K562 (cell line): Measurements from ENCODE around the gene FAM187B. TPM values are rescaled to one million over a fixed set of nuclear protein-coding genes. Genes with fewer than 3 reads are reported as not detected.

Experiments used
- GABPB2 ChIP-seq: fragments of 250-450 bp; sonication (Bioruptor Pico); conservative IDR thresholded peaks from 2 replicates; pipeline ENCODE4 v1.5.1; 2021; ENCODE audit warnings: mild to moderate bottlenecking
- MEIS2 ChIP-seq: fragments of 450-650 bp; IDR thresholded peaks from 2 replicates; pipeline ENCODE4 v1.6.1; 2014; ENCODE audit warnings: mild to moderate bottlenecking; ENCODE audit not compliant: partially characterized antibody
- NCOA6 ChIP-seq: fragments of 450-650 bp; IDR thresholded peaks from 2 replicates; pipeline ENCODE4 v1.6.1; 2017; ENCODE audit warnings: mild to moderate bottlenecking
- NFE2 ChIP-seq: IDR thresholded peaks from 2 replicates; pipeline ENCODE4 v1.6.1; 2014; ENCODE audit warnings: antibody characterized with exemption, low read depth
- NR4A1 ChIP-seq, 2 experiments: fragments of 250-450 bp in 1 of 2; fragments of 450-650 bp in 1 of 2; sonication (Bioruptor Pico) in 1 of 2; IDR thresholded peaks; 2 replicates each; pipeline versions ENCODE4 v1.4.0 to v1.6.1; 2016 to 2020; ENCODE audit warnings: mild to moderate bottlenecking in 2 of 2, missing compliant biosample characterization in 1 of 2, missing genetic modification characterization in 1 of 2, moderate library complexity in 1 of 2
- PKNOX1 ChIP-seq: fragments of 450-650 bp; IDR thresholded peaks from 2 replicates; pipeline ENCODE4 v1.6.1; 2016
- SMARCC2 ChIP-seq: fragments of 450-650 bp; IDR thresholded peaks from 2 replicates; pipeline ENCODE4 v1.6.1; 2017; ENCODE audit warnings: antibody characterized with exemption, moderate library complexity, mild to moderate bottlenecking, low read depth
- polyA plus RNA-seq, 8 experiments: library from polyadenylated mRNA; depleted of rRNA in 4 of 8; stranded (reverse) in 5 of 8; unstranded in 3 of 8; fragments of >200 nt; fragmentation: Nextera tagmentation in 2 of 8; fragmentation: Illumina TruSeq in 1 of 8; extraction: Ambion mirVana in 2 of 8; extraction: Trizol in 1 of 8; gene quantifications; 2 replicates each; pipeline versions ENCODE4 v1.2.1 to v1.2.3, GENCODE V29; 2011 to 2014; ENCODE audit warnings: inconsistent platforms in 1 of 8, missing spikeins in 1 of 8
- total RNA-seq, 7 experiments: library from RNA; depleted of rRNA in 6 of 7; stranded (reverse); fragments of >200 nt in 6 of 7; fragmentation: Illumina TruSeq in 2 of 7; extraction: Trizol in 2 of 7; gene quantifications; 2 replicates each; pipeline versions ENCODE4 v1.2.1 to v1.2.3, GENCODE V29; 2011 to 2021; ENCODE audit warnings: low replicate concordance in 1 of 7
- TF ChIP-seq, protein P1 (sequence below), 3 experiments: fragments of 200-800 bp in 1 of 3; fragments of 250-450 bp in 1 of 3; fragments of 450-650 bp in 1 of 3; sonication (Bioruptor Pico) in 1 of 3; sonication (Bioruptor generic) in 1 of 3; formaldehyde crosslinking in 1 of 3; IDR thresholded peaks; 2 replicates each; pipeline versions ENCODE4 v1.6.1 to v1.8.0; 2016 to 2022; ENCODE audit warnings: mild to moderate bottlenecking in 2 of 3, missing genetic modification characterization in 2 of 3, missing compliant biosample characterization in 1 of 3, moderate library complexity in 1 of 3
- TF ChIP-seq, protein P2 (sequence below): IDR thresholded peaks from 2 replicates; pipeline ENCODE4 v1.6.1; 2012; ENCODE audit warnings: low read depth, low read length, improper control_type of control experiment, borderline replicate concordance

Gene FAM187B
- total and polyA plus RNA-seq, 9 of the 15 experiments (the other 6 are each of a cell fraction or from before 2014, with no cell fraction given): 0.04 to 0.09 TPM; not detected in 7

DNA sequence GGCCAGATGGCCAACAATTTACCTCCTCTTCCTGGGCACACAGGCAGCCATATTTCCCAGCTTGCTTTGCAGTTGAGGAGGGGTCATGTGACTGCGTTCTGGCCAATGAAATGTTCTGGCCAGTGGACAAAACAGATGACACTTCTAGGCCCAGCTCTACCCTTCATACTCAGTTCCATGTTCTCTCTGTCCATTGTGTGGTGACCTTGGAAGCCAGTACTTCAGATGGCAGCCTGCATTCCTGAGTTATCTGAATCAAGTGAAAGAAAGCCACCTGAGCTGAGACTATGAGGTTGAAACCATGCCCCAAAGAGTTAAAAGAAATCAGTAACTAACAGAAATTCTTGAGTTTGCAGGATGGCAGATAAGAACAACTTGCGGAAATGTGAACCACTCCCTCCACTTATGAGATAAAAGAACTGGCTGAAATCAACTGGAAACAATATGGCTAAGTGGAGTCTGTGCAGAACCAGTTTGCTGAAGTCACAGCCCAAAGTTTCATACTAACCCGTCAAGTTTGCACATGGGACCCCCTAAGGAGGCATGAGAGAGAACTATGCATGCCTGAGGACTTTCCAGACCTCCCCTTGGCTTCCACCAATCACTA lies 8.1 kb downstream of the FAM187B start (continued):
- peak; percentile 9; the same call in 1 of the 2 replicates for TF ChIP-seq PKNOX1
- no peak for TF ChIP-seq NR4A1 (CRISPR knock-in tag; IDR thresholded peaks at IDR 0.05)
- TF ChIP-seq NR4A1 (tag; IDR thresholded peaks at IDR 0.05): peak; percentile 53; the same call in 1 of the 2 replicates
- no peak for TF ChIP-seq GABPB2 (CRISPR knock-in tag)
- peak; percentile 88 for TF ChIP-seq SMARCC2
- TF ChIP-seq, protein P1, sequence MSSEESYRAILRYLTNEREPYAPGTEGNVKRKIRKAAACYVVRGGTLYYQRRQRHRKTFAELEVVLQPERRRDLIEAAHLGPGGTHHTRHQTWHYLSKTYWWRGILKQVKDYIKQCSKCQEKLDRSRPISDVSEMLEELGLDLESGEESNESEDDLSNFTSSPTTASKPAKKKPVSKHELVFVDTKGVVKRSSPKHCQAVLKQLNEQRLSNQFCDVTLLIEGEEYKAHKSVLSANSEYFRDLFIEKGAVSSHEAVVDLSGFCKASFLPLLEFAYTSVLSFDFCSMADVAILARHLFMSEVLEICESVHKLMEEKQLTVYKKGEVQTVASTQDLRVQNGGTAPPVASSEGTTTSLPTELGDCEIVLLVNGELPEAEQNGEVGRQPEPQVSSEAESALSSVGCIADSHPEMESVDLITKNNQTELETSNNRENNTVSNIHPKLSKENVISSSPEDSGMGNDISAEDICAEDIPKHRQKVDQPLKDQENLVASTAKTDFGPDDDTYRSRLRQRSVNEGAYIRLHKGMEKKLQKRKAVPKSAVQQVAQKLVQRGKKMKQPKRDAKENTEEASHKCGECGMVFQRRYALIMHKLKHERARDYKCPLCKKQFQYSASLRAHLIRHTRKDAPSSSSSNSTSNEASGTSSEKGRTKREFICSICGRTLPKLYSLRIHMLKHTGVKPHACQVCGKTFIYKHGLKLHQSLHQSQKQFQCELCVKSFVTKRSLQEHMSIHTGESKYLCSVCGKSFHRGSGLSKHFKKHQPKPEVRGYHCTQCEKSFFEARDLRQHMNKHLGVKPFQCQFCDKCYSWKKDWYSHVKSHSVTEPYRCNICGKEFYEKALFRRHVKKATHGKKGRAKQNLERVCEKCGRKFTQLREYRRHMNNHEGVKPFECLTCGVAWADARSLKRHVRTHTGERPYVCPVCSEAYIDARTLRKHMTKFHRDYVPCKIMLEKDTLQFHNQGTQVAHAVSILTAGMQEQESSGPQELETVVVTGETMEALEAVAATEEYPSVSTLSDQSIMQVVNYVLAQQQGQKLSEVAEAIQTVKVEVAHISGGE (CRISPR knock-in tag; IDR thresholded peaks at IDR 0.05): peak in 1 of 3 experiments; percentile 69; a peak in 1 of 6 replicates
- peak; percentile 24 for TF ChIP-seq MEIS2
- peak; percentile 48; the same call in 1 of the 2 replicates for TF ChIP-seq NFE2
- no peak for TF ChIP-seq NCOA6
- TF ChIP-seq, protein P2, sequence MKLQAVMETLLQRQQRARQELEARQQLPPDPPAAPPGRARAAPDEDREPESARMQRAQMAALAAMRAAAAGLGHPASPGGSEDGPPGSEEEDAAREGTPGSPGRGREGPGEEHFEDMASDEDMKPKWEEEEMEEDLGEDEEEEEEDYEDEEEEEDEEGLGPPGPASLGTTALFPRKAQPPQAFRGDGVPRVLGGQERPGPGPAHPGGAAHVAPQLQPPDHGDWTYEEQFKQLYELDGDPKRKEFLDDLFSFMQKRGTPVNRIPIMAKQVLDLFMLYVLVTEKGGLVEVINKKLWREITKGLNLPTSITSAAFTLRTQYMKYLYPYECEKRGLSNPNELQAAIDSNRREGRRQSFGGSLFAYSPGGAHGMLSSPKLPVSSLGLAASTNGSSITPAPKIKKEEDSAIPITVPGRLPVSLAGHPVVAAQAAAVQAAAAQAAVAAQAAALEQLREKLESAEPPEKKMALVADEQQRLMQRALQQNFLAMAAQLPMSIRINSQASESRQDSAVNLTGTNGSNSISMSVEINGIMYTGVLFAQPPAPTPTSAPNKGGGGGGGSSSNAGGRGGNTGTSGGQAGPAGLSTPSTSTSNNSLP: peak; percentile 55; the same call in 1 of the 2 replicates
- TF ChIP-seq, all 486 proteins: peak for 160
